Activated CD4-positive, alpha-beta T cell treated with anti-CD3 and anti-CD28 coated beads, Interleukin-2, amount 10 ng/mL, durations not matched to agents 7 days and 5 days (primary cell): ENCODE measurements around the gene SORL1. TPM values are rescaled to one million over a fixed set of nuclear protein-coding genes. Genes with fewer than 3 reads are reported as not detected.
"Not testable (repeated sequence)": the region's sequence is repeated elsewhere in the genome, so short reads cannot be mapped to it uniquely, and the experiment has no call there.

Source experiments
- CTCF ChIA-PET: fragments of 350-600 bp; sonication (Branson Sonifier 250); formaldehyde crosslinking; loops from one replicate; lab custom pipeline; 2021; ENCODE audit warnings: antibody characterized with exemption; lab: Charles Lee
- POLR2A ChIA-PET: fragments of 350-600 bp; sonication (Branson Sonifier 250); formaldehyde crosslinking; loops from one replicate; lab custom pipeline; 2021; ENCODE audit warnings: antibody characterized with exemption; lab: Charles Lee
- DNase-seq: peaks from one replicate; pipeline ENCODE4 v3.0.0-alpha.2; 2020
- H3K27ac Mint-ChIP-seq: one replicate; pipeline ENCODE4 v1.8.0; 2021; ENCODE audit warnings: mild to moderate bottlenecking, moderate library complexity, mixed read lengths
- H3K27me3 Mint-ChIP-seq: one replicate; pipeline ENCODE4 v1.8.0; 2021; ENCODE audit warnings: mixed read lengths
- H3K36me3 Mint-ChIP-seq: one replicate; pipeline ENCODE4 v1.8.0; 2021; ENCODE audit warnings: low read depth, mixed read lengths
- H3K4me1 Mint-ChIP-seq: one replicate; pipeline ENCODE4 v1.8.0; 2021; ENCODE audit warnings: mixed read lengths
- H3K4me3 Mint-ChIP-seq: one replicate; pipeline ENCODE4 v1.8.0; 2021; ENCODE audit warnings: mild to moderate bottlenecking, moderate library complexity, mixed read lengths
- H3K9me3 Mint-ChIP-seq: one replicate; pipeline ENCODE4 v1.8.0; 2021; ENCODE audit warnings: mixed read lengths
- total RNA-seq, 2 experiments: library from RNA; stranded (reverse); gene quantifications; one replicate each; pipeline ENCODE4 v1.2.3, GENCODE V29; 2021

SORL1 gene
- total RNA-seq, 2 experiments from 2014 or later, result 197 to 207 TPM

- Mint-ChIP-seq H3K4me3 (no peak overlapping the region), H3K27me3 (no peaks in the 10 kb centered on the region), H3K9me3 (no peaks in the 10 kb centered on the region), H3K36me3 (peaks cover 72% of the 10 kb centered on the region), H3K4me1 (peaks cover 2% of the 10 kb centered on the region), H3K27ac (peak overlapping the region; percentile 38)
- no peak for DNase-seq
- POLR2A ChIA-PET, result interaction anchor here (0.6 kb wide), 1 partner anchor 40 kb away, joined by 3 read pairs; no protein-coding TSS in a partner anchor
- CTCF ChIA-PET, result interaction anchor here (0.8 to 1.8 kb wide), 3 partner anchors 10 to 19 kb away, joined by 3 to 4 read pairs (median 3); no protein-coding TSS in a partner anchor
Observed at GRCh38 chr11:121566279-121567168, 114.4 kb downstream of the SORL1 start.

- ChIA-PET CTCF (interaction anchor here (0.6 kb wide), 1 partner anchor 253 kb away, joined by 4 read pairs; no protein-coding TSS in a partner anchor), POLR2A (no interaction called here)
- Mint-ChIP-seq H3K4me3 (no peak overlapping the region), H3K27me3 (no peaks in the 10 kb centered on the region), H3K27ac (peak overlapping the region; percentile 19), H3K36me3 (peaks cover 74% of the 10 kb centered on the region), H3K9me3 (no peaks in the 10 kb centered on the region), H3K4me1 (no peaks in the 10 kb centered on the region)
- no peak for DNase-seq
Observed at GRCh38 chr11:121567995-121568394, 115.9 kb downstream of the SORL1 start.

GRCh38 chr11:121569332-121570299, 117.5 kb downstream of the SORL1 start:
- CTCF ChIA-PET, H3K4me3 Mint-ChIP-seq, H3K4me1 Mint-ChIP-seq, DNase-seq, H3K27me3 Mint-ChIP-seq, POLR2A ChIA-PET, H3K27ac Mint-ChIP-seq, H3K9me3 Mint-ChIP-seq: not testable (repeated sequence)
- H3K36me3 Mint-ChIP-seq, result peaks cover 77% of the 10 kb centered on the region

- H3K9me3 Mint-ChIP-seq, result no peaks in the 10 kb centered on the region
- no peaks in the 10 kb centered on the region for H3K27me3 Mint-ChIP-seq
- CTCF ChIA-PET, result interaction anchor here (1.0 to 3.2 kb wide), 3 partner anchors 9 to 252 kb away, joined by 3 to 9 read pairs (median 3); no protein-coding TSS in a partner anchor
- DNase-seq, result no peak
- POLR2A ChIA-PET, result no interaction called here
- peaks cover 77% of the 10 kb centered on the region for H3K36me3 Mint-ChIP-seq
- no peak overlapping the region for H3K4me3 Mint-ChIP-seq
- no peaks in the 10 kb centered on the region for H3K4me1 Mint-ChIP-seq
- H3K27ac Mint-ChIP-seq, result no peak overlapping the region
Observed at GRCh38 chr11:121570453-121570852, 118.3 kb downstream of the SORL1 start.

GRCh38 chr11:121571506-121571905, 119.4 kb downstream of the SORL1 start:
- H3K9me3 Mint-ChIP-seq, result no peaks in the 10 kb centered on the region
- H3K4me3 Mint-ChIP-seq, result no peak overlapping the region
- no peak overlapping the region for H3K27ac Mint-ChIP-seq
- no peak for DNase-seq
- POLR2A ChIA-PET, result no interaction called here
- CTCF ChIA-PET, result interaction anchor here (0.7 to 3.2 kb wide), 4 partner anchors 9 to 253 kb away, joined by 3 to 9 read pairs (median 4); no protein-coding TSS in a partner anchor
- H3K4me1 Mint-ChIP-seq, result peaks cover 2% of the 10 kb centered on the region
- H3K36me3 Mint-ChIP-seq, result peaks cover 85% of the 10 kb centered on the region
- no peaks in the 10 kb centered on the region for H3K27me3 Mint-ChIP-seq

- CTCF ChIA-PET, result interaction anchor here (0.5 to 3.2 kb wide), 3 partner anchors 11 to 558 kb away, joined by 3 to 9 read pairs (median 4); no protein-coding TSS in a partner anchor
- peaks cover 88% of the 10 kb centered on the region for H3K36me3 Mint-ChIP-seq
- POLR2A ChIA-PET, result no interaction called here
- H3K9me3 Mint-ChIP-seq, result no peaks in the 10 kb centered on the region
- H3K27ac Mint-ChIP-seq, result peak overlapping the region; percentile 33
- no peak for DNase-seq
- no peaks in the 10 kb centered on the region for H3K27me3 Mint-ChIP-seq
- H3K4me3 Mint-ChIP-seq, result no peak overlapping the region
- peaks cover 2% of the 10 kb centered on the region for H3K4me1 Mint-ChIP-seq
Observed at GRCh38 chr11:121572571-121573059, 120.5 kb downstream of the SORL1 start.

- H3K9me3 Mint-ChIP-seq, result peaks cover 6% of the 10 kb centered on the region
- ChIA-PET POLR2A (no interaction called here), CTCF (interaction anchor here (1.0 kb wide), 1 partner anchor 240 kb away, joined by 4 read pairs; no protein-coding TSS in a partner anchor)
- H3K4me1 Mint-ChIP-seq, result peaks cover 2% of the 10 kb centered on the region
- no peak overlapping the region for H3K27ac Mint-ChIP-seq
- H3K27me3 Mint-ChIP-seq, result no peaks in the 10 kb centered on the region
- no peak for DNase-seq
- no peak overlapping the region for H3K4me3 Mint-ChIP-seq
- peaks cover 94% of the 10 kb centered on the region for H3K36me3 Mint-ChIP-seq
Observed at GRCh38 chr11:121574801-121575200, 122.7 kb downstream of the SORL1 start.

GRCh38 chr11:121575250-121575962, 123.3 kb downstream of the SORL1 start:
- H3K4me3 Mint-ChIP-seq, result no peak overlapping the region
- no peaks in the 10 kb centered on the region for H3K27me3 Mint-ChIP-seq
- peaks cover 6% of the 10 kb centered on the region for H3K4me1 Mint-ChIP-seq
- H3K27ac Mint-ChIP-seq, result no peak overlapping the region
- CTCF ChIA-PET, result interaction anchor here (1.0 to 1.8 kb wide), 2 partner anchors 9 to 241 kb away, joined by 4 read pairs; no protein-coding TSS in a partner anchor
- no peak for DNase-seq
- peaks cover 94% of the 10 kb centered on the region for H3K36me3 Mint-ChIP-seq
- POLR2A ChIA-PET, result no interaction called here
- H3K9me3 Mint-ChIP-seq, result peaks cover 12% of the 10 kb centered on the region

- H3K9me3 Mint-ChIP-seq, result peaks cover 12% of the 10 kb centered on the region
- peaks cover 94% of the 10 kb centered on the region for H3K36me3 Mint-ChIP-seq
- peaks cover 7% of the 10 kb centered on the region for H3K4me1 Mint-ChIP-seq
- no peak for DNase-seq
- H3K4me3 Mint-ChIP-seq, result no peak overlapping the region
- POLR2A ChIA-PET, result no interaction called here
- H3K27ac Mint-ChIP-seq, result no peak overlapping the region
- no peaks in the 10 kb centered on the region for H3K27me3 Mint-ChIP-seq
- CTCF ChIA-PET, result interaction anchor here (0.7 to 1.8 kb wide), 3 partner anchors 10 to 27 kb away, joined by 3 to 5 read pairs (median 4); no protein-coding TSS in a partner anchor
Observed at GRCh38 chr11:121575963-121576290, 123.8 kb downstream of the SORL1 start.

- ChIA-PET POLR2A (no interaction called here), CTCF (interaction anchor here (0.7 to 1.8 kb wide), 4 partner anchors 10 to 28 kb away, joined by 3 to 5 read pairs (median 4); no protein-coding TSS in a partner anchor)
- Mint-ChIP-seq H3K9me3 (peaks cover 12% of the 10 kb centered on the region), H3K36me3 (peaks cover 96% of the 10 kb centered on the region), H3K27me3 (no peaks in the 10 kb centered on the region), H3K27ac (no peak overlapping the region), H3K4me3 (no peak overlapping the region), H3K4me1 (peaks cover 13% of the 10 kb centered on the region)
- DNase-seq, result no peak
Observed at GRCh38 chr11:121576531-121576930, 124.4 kb downstream of the SORL1 start.

- POLR2A ChIA-PET, result interaction anchor here (0.7 kb wide), 1 partner anchor 1264 kb away, joined by 3 read pairs; no protein-coding TSS in a partner anchor
- Mint-ChIP-seq H3K4me1 (peaks cover 20% of the 10 kb centered on the region), H3K27me3 (no peaks in the 10 kb centered on the region), H3K4me3 (no peak overlapping the region), H3K9me3 (peaks cover 12% of the 10 kb centered on the region), H3K36me3 (peaks cover 96% of the 10 kb centered on the region), H3K27ac (no peak overlapping the region)
- no peak for DNase-seq
- CTCF ChIA-PET, result interaction anchor here (0.6 to 1.8 kb wide), 6 partner anchors 10 to 1705 kb away, joined by 3 to 5 read pairs (median 4); no protein-coding TSS in a partner anchor
Observed at GRCh38 chr11:121577106-121577848, 125.2 kb downstream of the SORL1 start.
